ENCODE data around the gene RAB1A. TPM values are rescaled to one million over a fixed set of nuclear protein-coding genes. Genes with fewer than 3 reads are reported as not detected.

The RAB1A gene
- total and polyA plus RNA-seq, 2 of the 13 experiments (the other 11 are each of a cell fraction or from before 2014, with no cell fraction given): 206 to 226 TPM

- POLR2A ChIA-PET: no interaction called here
- no peak overlapping the region for H3K27ac ChIP-seq (ENCODE audit: extremely low read length, insufficient read depth, low read length)
- no peaks in the 10 kb centered on the region for H3K27me3 ChIP-seq (ENCODE audit: control insufficient read depth in 1 of 2, insufficient read depth in 2 of 2, low read length in 2 of 2)
- BruUV-seq (replicated peaks): no TSS peak
- peaks cover 34% of the 10 kb centered on the region for H4K20me1 ChIP-seq (ENCODE audit: insufficient read depth, low read length)
- in situ Hi-C loops (cut with HindIII; ENCODE audit: extremely low pct_ligation_motif_present, low pct_unique_long_range_greater_than_20kb): no loop called here
- H3K36me3 ChIP-seq (replicated peaks in 1 of 2; ENCODE audit: control insufficient read depth in 1 of 2, insufficient read depth in 2 of 2, low read length in 2 of 2): peaks cover 32 to 85% of the 10 kb centered on the region in 2 experiments
- no peak overlapping the region for H2AFZ ChIP-seq (ENCODE audit: low read length)
- no peak for TF ChIP-seq DDIT3 (CRISPR knock-in tag; IDR thresholded peaks at IDR 0.05)
- TF ChIP-seq ZNF280B (CRISPR knock-in tag; IDR thresholded peaks at IDR 0.05; ENCODE audit: borderline replicate concordance): no peak
- no peak for TF ChIP-seq BRF2 (CRISPR knock-in tag; IDR thresholded peaks at IDR 0.05)
- no peak for TF ChIP-seq ZNF263 (CRISPR knock-in tag; IDR thresholded peaks at IDR 0.05)
- no peak for TF ChIP-seq POLR2AphosphoS5 (IDR thresholded peaks at IDR 0.05; ENCODE audit: low read depth, low read length)
- TF ChIP-seq ZNF160 (CRISPR knock-in tag; IDR thresholded peaks at IDR 0.05): no peak
- no peak for TF ChIP-seq ZNF841 (CRISPR knock-in tag; IDR thresholded peaks at IDR 0.05; ENCODE audit: borderline replicate concordance)
- no peak overlapping the region for H3K4me3 ChIP-seq (replicated peaks in 1 of 3; ENCODE audit: insufficient read depth in 1 of 3, low read depth in 2 of 3, low read length in 3 of 3)
- ATAC-seq: no peak
- H3K79me2 ChIP-seq (ENCODE audit: insufficient read depth, low read length): peaks cover 75% of the 10 kb centered on the region
- CTCF ChIA-PET (ENCODE audit: low intra/inter-chr PET ratio, low total read pairs): no interaction called here
- H3K9me3 ChIP-seq (ENCODE audit: low read length): no peaks in the 10 kb centered on the region
- DNase-seq (ENCODE audit: low spot score): no peak
- no peak for FAIRE-seq
- no peak overlapping the region for H3K4me2 ChIP-seq (ENCODE audit: low read depth, low read length)
- WGBS (ENCODE audit: low lambda C conversion rate): 100% methylated on average over 1 of the region's 1 CpG
- peaks cover 19% of the 10 kb centered on the region for H3K4me1 ChIP-seq (ENCODE audit: insufficient read depth, low read length)
- no peak overlapping the region for H3K9ac ChIP-seq (ENCODE audit: insufficient read depth, low read depth, low read length)
- intact Hi-C loops (cut with micrococcal nuclease; ENCODE audit: unreplicated experiment): loop anchor here (5.0 kb wide), 1 partner anchor 35 kb away; the partner anchor contains the start of gene RAB1A
Measured at GRCh38 chr2:65096948-65097347, 33.0 kb downstream of the RAB1A start.
